Urinary bladder (tissue), 4 donors: ENCODE results near the gene COMMD10. TPM values are rescaled to one million over a fixed set of nuclear protein-coding genes. Genes with fewer than 3 reads are reported as not detected.

Source experiments
- DNase-seq: peaks from one replicate; pipeline ENCODE4 v3.0.0-alpha.2; 2015; ENCODE audit errors: extremely low spot score
- H3K27ac ChIP-seq: one replicate; pipeline ENCODE4 v1.5.1; 2013; ENCODE audit warnings: low read depth, mild to moderate bottlenecking, moderate library complexity
- H3K36me3 ChIP-seq: one replicate; pipeline ENCODE4 v1.6.1; 2013; ENCODE audit warnings: mild to moderate bottlenecking, moderate library complexity; ENCODE audit not compliant: insufficient read depth
- H3K4me1 ChIP-seq: one replicate; pipeline ENCODE4 v1.6.1; 2013; ENCODE audit warnings: mild to moderate bottlenecking, moderate library complexity; ENCODE audit not compliant: insufficient read depth
- H3K4me3 ChIP-seq: one replicate; pipeline ENCODE4 v1.5.1; 2013; ENCODE audit warnings: low read depth, low read length
- WGBS: extraction: QIAGEN DNeasy Blood & Tissue Kit; methylation state at CpG from one replicate; pipeline ENCODE4 v1.1.7; 2013; 5-methylcytosine and 5-hydroxymethylcytosine counted together
- polyA plus RNA-seq: library from polyadenylated mRNA; stranded (reverse); fragments of 200-250 nt; gene quantifications from one replicate; pipeline ENCODE4 v1.2.3, GENCODE V29; 2013
- total RNA-seq: library from RNA; depleted of rRNA; stranded (reverse); fragments of >200 nt; gene quantifications from one replicate; pipeline ENCODE4 v1.2.3, GENCODE V29; 2014
- donor health status: healthy with polysubstance abuse.
- donor health status: healthy.

COMMD10 gene
- total and polyA plus RNA-seq, 2 donors, result 22.5 to 74.7 TPM

DNA sequence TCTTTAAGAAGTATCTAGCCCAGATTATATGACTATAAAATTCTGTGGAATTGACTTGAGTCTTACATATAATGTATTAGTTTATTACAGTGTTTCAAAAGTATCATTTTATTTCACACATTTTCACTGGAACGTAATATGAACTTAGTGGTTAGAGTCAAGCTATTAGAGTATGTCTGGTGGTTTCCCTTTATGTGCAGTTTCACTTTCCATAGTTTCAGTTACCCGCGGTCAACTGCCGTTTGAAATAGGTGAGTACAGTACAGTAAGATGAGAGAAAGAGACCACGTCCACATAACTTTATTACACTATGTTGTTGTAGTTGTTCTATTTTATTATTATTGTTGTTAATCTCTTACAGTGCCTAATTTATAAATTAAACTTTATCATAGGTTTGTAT lies 50.5 kb downstream of the COMMD10 start:
- DNase-seq, result no peak

DNA sequence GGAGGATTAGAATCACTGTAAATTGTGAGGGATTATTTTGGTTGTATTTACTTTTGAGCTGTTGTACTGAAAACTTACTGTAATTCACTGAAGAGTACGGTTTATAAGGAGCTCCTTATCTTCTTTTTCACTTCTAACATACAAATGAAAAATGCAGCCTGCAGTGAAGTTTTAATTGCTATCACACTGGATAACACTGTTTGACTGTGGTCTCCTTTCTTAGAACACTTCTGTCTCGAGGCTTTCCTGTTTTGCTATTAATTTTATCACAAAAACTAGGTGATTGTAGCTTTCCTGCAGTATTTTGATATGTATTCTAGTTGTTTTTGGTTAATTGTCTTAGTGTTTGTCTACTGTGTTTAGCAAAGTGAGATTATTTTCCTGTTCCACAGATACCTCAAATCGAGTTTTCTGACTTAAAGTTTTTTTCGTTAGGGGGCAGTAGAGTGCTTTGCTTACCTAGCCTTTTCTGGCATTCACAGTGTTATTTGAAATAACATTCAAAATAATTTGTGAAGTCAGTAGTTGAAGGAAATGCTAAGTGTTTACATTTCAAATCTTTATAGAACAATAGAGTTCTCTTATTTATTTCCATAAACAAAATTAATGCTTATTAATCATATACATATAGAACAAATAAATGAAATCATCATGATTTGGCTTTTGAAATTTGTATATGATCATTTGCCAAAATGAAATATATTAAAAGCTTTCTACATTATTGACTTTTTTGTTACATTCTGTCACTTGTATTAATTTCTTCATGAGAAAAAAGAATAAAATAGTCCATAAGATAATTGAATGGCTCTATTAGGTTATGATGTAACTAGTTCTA lies 52.9 kb downstream of the COMMD10 start:
- Histone ChIP-seq H3K4me1 (no peaks in the 10 kb centered on the region), H3K36me3 (no peaks in the 10 kb centered on the region), H3K4me3 (no peak overlapping the region), H3K27ac (no peak overlapping the region)
- 16% methylated on average over 4 of the region's 4 CpGs for WGBS
- DNase-seq, result peak; percentile 62

More for the DNA sequence above, 50.5 kb downstream of the COMMD10 start:
- Histone ChIP-seq H3K36me3 (no peaks in the 10 kb centered on the region), H3K27ac (no peak overlapping the region), H3K4me3 (no peak overlapping the region), H3K4me1 (no peaks in the 10 kb centered on the region)
- WGBS, result 83% methylated on average over 5 of the region's 5 CpGs

DNA sequence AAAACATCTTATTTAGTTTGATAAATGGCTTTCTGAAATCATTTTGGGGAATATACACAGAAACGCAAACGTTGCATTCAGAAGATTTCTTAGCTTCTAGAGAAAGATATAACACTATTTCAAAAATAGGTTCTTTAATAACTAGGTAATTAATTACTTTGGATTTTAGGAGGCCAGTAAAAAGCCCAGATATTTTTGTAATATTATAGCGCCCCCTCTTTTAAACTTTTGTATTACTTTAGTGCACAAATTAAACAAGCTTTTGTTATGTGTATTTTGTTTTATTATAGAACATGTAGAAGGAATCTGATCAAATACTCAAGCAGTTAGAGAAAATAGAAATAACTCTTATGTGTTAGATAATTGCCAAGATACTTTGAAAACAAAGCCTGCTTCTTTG lies 57.7 kb downstream of the COMMD10 start:
- no peaks in the 10 kb centered on the region for H3K36me3 ChIP-seq
- 95% methylated on average over 3 of the region's 3 CpGs for WGBS
- no peak for DNase-seq
- no peak overlapping the region for H3K27ac ChIP-seq
- H3K4me3 ChIP-seq, result no peak overlapping the region
- no peaks in the 10 kb centered on the region for H3K4me1 ChIP-seq

DNA sequence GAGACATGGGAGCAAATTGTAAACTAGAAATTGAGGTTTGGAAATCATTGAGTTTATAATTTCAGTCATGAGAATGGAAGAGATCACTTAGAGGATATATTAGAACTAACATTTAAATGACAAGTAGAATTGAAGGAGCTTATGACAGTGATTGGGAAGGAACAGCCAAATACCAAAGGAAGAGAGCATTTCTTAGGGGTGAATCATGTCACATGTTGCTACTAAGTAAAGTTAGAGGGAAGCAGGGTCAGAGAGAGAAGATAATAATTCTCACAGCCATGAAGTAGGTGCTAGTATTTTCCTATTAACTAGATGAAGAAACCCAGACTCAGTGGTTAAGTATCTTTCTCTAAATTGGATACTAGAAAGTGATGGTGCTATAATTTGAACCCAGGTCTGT lies 59.3 kb downstream of the COMMD10 start:
- H3K36me3 ChIP-seq, result no peaks in the 10 kb centered on the region
- H3K4me3 ChIP-seq, result no peak overlapping the region
- no peak overlapping the region for H3K27ac ChIP-seq
- no peaks in the 10 kb centered on the region for H3K4me1 ChIP-seq
- DNase-seq, result no peak

DNA sequence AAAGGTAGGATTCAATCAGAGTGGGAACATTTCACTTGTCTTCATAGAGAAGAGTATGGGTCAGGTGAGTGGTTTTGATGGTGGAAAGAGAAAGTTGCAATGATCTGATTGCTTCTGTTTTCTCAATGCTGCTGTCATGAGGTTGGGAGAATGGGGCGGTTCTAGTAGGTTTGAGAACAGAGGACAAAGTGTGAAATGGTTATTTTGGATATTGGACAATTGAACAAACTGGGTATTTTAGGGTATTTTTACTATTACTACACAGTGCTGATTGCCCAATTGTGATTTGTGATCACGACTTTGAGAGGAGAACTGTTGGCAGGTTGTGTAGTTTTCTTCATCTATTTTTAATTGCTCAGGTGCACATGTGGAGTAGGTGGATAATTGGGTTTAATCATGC lies 60.2 kb downstream of the COMMD10 start:
- H3K36me3 ChIP-seq, result no peaks in the 10 kb centered on the region
- 94% methylated on average over 2 of the region's 2 CpGs for WGBS
- DNase-seq, result no peak
- H3K27ac ChIP-seq, result no peak overlapping the region
- H3K4me1 ChIP-seq, result no peaks in the 10 kb centered on the region
- H3K4me3 ChIP-seq, result no peak overlapping the region

DNA sequence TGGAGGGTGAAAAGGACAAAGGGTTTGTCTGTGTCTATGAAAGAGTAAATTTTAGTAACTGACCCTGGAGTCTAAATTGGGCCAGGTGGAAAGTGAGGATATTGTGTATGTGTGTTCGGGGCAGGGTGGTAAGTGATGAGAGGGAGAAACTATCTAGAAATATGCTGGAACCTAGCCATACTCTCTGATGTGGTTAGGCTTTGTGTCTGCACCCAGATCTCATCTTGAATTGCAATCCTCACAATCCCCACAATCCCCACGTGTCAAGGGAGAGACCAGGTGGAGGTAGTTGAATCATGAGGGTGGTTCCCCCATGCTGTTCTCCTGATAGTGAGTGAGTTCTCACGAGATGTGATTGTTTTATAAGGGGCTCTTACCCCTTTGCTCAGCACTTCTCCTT lies 60.6 kb downstream of the COMMD10 start:
- Histone ChIP-seq H3K4me3 (no peak overlapping the region), H3K36me3 (no peaks in the 10 kb centered on the region), H3K27ac (no peak overlapping the region), H3K4me1 (no peaks in the 10 kb centered on the region)
- 85% methylated on average over 3 of the region's 3 CpGs for WGBS
- DNase-seq, result no peak

DNA sequence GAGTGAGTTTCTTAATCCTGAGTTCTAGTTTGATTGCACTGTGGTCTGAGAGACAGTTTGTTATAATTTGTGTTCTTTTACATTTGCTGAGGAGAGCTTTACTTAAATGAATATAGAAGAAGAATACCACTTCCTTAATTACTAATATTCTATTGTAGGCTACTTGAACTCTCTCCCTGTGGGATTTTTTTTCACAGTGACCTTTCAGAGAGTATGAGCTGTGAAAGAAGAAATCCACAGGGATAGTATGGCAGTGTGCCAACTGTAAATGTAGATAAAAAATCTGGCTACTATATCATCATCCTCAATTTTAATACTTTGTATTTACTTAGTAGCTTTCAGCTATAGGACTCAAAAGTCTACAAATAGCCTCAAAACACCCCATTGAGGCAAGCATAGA lies 67.3 kb downstream of the COMMD10 start:
- Histone ChIP-seq H3K4me1 (no peaks in the 10 kb centered on the region), H3K27ac (no peak overlapping the region), H3K4me3 (no peak overlapping the region), H3K36me3 (no peaks in the 10 kb centered on the region)
- DNase-seq, result no peak

DNA sequence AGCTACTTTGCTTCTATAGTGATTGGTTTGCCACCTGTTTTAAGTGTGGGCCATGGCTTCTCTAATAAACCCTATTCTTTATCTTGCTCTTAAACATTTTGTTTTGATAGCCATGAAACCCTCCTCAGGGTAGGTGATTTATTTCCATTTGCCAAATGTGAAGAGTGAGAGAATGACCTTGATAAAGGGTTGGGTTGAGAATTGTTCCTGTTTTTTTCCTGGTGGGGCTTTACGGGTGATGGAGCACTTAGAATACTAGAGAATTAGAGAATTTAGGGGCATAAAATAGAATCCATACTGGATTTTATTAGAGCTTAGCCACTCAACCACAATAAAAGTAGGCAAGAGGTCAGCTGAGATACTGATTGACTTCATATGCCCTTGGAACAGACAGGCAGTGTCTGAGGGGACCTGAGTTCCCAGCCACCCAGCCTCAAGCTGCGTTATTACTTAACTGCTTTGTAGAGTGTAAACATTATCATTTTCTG lies 68.9 kb downstream of the COMMD10 start:
- 71% methylated on average over 2 of the region's 2 CpGs for WGBS
- no peak overlapping the region for H3K4me3 ChIP-seq

DNA sequence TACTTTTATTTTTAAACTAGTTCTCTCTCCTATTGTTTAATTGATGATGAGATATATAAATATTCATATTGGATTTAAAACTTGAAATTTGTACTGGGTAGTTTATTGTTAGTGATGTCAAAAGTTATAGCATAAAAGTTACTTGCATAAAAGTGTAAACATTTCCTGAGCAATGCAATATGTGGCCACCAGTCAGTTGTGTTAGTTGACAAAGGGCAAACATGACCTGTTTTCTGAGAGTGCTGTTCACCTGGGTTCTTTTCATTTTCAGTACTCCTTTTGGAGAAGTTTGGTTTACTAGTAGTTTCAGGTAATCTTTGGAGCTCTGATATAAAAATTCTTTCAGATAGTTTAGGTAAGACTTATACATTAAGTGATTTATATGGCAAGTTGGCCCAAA lies 69.4 kb downstream of the COMMD10 start:
- Histone ChIP-seq H3K4me3 (no peak overlapping the region), H3K36me3 (no peaks in the 10 kb centered on the region), H3K27ac (no peak overlapping the region), H3K4me1 (no peaks in the 10 kb centered on the region)
- no peak for DNase-seq

More for the DNA sequence above, 68.9 kb downstream of the COMMD10 start:
- no peaks in the 10 kb centered on the region for H3K4me1 ChIP-seq
- H3K36me3 ChIP-seq, result no peaks in the 10 kb centered on the region
- no peak for DNase-seq
- H3K27ac ChIP-seq, result no peak overlapping the region

DNA sequence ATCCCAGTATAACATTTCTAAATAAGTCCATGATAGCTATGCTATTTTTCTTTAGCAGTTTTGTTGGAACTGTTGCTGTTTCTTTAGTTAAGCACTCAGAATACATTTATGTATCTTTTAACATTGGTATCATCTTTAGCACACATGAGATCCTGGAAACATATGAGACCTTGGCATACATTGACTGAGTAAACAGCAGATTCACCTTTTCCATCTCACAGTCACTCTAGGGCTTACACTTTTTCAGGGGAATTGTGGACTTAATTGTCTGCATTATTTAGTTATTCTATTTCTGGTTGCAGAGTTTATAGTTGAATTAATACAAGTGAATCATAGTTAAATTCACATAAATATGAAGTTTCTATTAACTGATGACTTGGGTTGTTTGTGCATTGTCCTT lies 70.1 kb downstream of the COMMD10 start:
- DNase-seq, result no peak
- Histone ChIP-seq H3K27ac (no peak overlapping the region), H3K4me1 (no peaks in the 10 kb centered on the region), H3K36me3 (no peaks in the 10 kb centered on the region), H3K4me3 (no peak overlapping the region)

DNA sequence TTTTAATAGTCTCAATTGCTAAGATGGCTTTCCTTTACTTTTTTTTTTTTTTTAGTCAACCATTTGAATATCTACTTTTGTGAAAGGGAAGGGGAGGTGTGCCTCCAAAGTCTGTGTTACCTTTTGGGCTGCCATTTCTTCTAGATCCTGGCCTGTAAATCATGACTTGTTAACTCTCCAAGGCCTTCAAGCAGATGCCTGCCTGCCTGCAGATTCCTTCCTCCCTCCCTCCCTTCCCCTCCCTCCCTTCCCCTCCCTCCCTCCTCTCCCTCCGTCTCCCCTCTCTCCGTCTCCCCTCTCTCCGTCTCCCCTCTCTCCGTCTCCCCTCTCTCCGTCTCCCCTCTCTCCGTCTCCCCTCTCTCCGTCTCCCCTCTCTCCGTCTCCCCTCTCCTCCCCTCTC lies 73.1 kb downstream of the COMMD10 start:
- no peak for DNase-seq
- Histone ChIP-seq H3K4me1 (no peaks in the 10 kb centered on the region), H3K27ac (no peak overlapping the region), H3K4me3 (no peak overlapping the region), H3K36me3 (no peaks in the 10 kb centered on the region)
- 95% methylated on average over 8 of the region's 8 CpGs for WGBS

DNA sequence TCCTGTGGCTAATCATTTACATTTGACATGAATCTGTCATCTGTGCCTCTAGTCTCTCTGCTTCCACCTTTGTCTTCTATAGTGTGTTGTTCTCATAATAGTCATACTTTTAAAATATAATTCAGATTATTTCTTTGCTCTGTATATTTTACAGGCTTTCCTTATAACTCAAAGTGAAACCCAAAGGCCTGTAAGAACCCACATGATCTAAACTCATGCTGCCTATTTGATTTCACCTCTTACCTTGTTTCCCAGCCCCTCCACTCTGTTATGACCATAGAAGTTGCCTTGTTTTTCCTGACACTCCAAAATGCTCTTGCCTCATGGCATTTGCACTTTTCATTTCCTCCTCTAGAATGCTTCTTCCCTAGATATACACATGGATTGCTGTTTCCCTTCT lies 74.2 kb downstream of the COMMD10 start:
- DNase-seq, result no peak
- Histone ChIP-seq H3K4me3 (no peak overlapping the region), H3K27ac (no peak overlapping the region), H3K4me1 (no peaks in the 10 kb centered on the region), H3K36me3 (no peaks in the 10 kb centered on the region)

DNA sequence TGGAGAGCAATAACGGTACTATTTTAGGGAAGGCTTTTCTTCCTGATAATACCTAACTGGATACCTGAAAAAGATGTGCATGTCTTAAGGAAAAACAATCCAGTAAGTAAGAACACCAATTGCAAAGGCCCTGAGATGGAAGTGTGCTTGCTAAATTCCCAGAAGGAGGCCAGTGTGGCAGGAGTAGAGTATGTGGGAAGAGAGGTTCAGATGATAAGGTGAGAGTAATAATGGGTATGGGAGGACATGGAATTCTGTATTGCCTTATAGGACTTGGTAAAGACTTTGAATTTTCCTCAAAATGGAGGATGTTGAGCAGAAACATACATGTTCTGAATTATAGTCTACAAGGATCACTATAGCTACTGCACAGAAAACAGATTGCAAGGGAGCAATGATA lies 89.3 kb downstream of the COMMD10 start:
- H3K4me3 ChIP-seq, result no peak overlapping the region

DNA sequence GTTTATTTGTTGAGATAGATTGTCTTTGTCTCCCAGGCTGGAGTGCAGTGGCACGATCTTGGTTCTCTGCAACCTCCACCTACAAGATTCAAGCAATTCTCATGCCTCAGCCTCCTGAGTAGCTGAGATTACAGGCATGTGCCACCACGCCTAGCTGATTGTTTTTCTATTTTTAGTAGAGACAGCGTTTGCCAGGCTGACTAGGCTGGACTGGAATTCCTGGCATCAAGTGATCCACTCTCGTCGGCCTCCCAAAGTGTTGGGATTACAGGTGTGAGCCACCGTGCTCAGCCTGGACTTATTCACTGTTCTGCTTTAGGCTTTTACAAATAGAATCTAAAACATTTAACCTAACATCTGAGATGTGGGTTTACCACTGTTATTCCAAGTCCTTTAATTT lies 91.3 kb downstream of the COMMD10 start:
- H3K27ac ChIP-seq, result no peak overlapping the region
- no peaks in the 10 kb centered on the region for H3K36me3 ChIP-seq
- H3K4me3 ChIP-seq, result no peak overlapping the region
- no peak for DNase-seq
- 78% methylated on average over 6 of the region's 6 CpGs for WGBS
- no peaks in the 10 kb centered on the region for H3K4me1 ChIP-seq

More for the DNA sequence above, 89.3 kb downstream of the COMMD10 start:
- WGBS, result 95% methylated on average over 1 of the region's 1 CpG
- Histone ChIP-seq H3K4me1 (no peaks in the 10 kb centered on the region), H3K36me3 (no peaks in the 10 kb centered on the region), H3K27ac (no peak overlapping the region)
- no peak for DNase-seq

DNA sequence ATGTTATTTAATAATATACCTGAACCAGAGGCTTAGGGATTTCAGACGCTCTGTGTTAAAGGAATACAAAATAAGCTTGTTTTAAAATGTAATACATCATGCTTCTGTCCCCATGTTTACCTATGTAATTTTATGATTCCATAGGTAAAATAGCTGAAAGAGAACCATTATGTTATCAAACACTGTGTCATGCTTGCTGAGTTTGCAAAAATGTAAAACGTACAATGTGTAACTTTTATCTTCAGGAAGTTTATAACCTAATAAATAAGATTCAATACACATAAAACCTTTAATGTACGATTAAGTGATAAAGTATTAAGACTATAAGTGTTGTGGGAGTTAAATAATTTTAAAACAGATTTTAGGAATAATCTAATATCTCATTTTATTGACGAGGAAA lies 94.1 kb downstream of the COMMD10 start:
- WGBS, result 67% methylated on average over 4 of the region's 4 CpGs
- no peak for DNase-seq
- Histone ChIP-seq H3K27ac (no peak overlapping the region), H3K4me3 (no peak overlapping the region), H3K4me1 (no peaks in the 10 kb centered on the region), H3K36me3 (no peaks in the 10 kb centered on the region)
